ENCODE results near the gene UBE2U.
"Not testable (repeated sequence)": the region's sequence is repeated elsewhere in the genome, so short reads cannot be mapped to it uniquely, and the experiment has no call there.

- not testable (repeated sequence) for TF ChIP-seq CTCF (IDR thresholded peaks at IDR 0.05); NR3C1 (CRISPR knock-in tag; conservative IDR thresholded peaks at IDR 0.05; ENCODE audit: low read depth); MLX (CRISPR knock-in tag; IDR thresholded peaks at IDR 0.05); JUN (CRISPR knock-in tag; IDR thresholded peaks at IDR 0.05); NFYB (CRISPR knock-in tag; conservative IDR thresholded peaks at IDR 0.05; ENCODE audit: low read depth); MAX (CRISPR knock-in tag; IDR thresholded peaks at IDR 0.05); ATF6 (CRISPR knock-in tag; IDR thresholded peaks at IDR 0.05)
- TF ChIP-seq, protein P1, sequence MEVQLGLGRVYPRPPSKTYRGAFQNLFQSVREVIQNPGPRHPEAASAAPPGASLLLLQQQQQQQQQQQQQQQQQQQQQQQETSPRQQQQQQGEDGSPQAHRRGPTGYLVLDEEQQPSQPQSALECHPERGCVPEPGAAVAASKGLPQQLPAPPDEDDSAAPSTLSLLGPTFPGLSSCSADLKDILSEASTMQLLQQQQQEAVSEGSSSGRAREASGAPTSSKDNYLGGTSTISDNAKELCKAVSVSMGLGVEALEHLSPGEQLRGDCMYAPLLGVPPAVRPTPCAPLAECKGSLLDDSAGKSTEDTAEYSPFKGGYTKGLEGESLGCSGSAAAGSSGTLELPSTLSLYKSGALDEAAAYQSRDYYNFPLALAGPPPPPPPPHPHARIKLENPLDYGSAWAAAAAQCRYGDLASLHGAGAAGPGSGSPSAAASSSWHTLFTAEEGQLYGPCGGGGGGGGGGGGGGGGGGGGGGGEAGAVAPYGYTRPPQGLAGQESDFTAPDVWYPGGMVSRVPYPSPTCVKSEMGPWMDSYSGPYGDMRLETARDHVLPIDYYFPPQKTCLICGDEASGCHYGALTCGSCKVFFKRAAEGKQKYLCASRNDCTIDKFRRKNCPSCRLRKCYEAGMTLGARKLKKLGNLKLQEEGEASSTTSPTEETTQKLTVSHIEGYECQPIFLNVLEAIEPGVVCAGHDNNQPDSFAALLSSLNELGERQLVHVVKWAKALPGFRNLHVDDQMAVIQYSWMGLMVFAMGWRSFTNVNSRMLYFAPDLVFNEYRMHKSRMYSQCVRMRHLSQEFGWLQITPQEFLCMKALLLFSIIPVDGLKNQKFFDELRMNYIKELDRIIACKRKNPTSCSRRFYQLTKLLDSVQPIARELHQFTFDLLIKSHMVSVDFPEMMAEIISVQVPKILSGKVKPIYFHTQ (CRISPR knock-in tag; IDR thresholded peaks at IDR 0.05), result not testable (repeated sequence)
- TF ChIP-seq, protein P2, sequence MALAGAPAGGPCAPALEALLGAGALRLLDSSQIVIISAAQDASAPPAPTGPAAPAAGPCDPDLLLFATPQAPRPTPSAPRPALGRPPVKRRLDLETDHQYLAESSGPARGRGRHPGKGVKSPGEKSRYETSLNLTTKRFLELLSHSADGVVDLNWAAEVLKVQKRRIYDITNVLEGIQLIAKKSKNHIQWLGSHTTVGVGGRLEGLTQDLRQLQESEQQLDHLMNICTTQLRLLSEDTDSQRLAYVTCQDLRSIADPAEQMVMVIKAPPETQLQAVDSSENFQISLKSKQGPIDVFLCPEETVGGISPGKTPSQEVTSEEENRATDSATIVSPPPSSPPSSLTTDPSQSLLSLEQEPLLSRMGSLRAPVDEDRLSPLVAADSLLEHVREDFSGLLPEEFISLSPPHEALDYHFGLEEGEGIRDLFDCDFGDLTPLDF (CRISPR knock-in tag; IDR thresholded peaks at IDR 0.05), result not testable (repeated sequence)
- TF ChIP-seq, protein P3, sequence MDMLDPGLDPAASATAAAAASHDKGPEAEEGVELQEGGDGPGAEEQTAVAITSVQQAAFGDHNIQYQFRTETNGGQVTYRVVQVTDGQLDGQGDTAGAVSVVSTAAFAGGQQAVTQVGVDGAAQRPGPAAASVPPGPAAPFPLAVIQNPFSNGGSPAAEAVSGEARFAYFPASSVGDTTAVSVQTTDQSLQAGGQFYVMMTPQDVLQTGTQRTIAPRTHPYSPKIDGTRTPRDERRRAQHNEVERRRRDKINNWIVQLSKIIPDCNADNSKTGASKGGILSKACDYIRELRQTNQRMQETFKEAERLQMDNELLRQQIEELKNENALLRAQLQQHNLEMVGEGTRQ (CRISPR knock-in tag; IDR thresholded peaks at IDR 0.05), result not testable (repeated sequence)
These were observed 20.8 kb downstream of the UBE2U start for GRCh38 chr1:64224236-64224635.
